Brain microvascular endothelial cell (primary cell): ENCODE data around the gene NWD2.

Source experiments
- DNase-seq: peaks from one replicate; pipeline ENCODE4 v3.0.0-alpha.2; 2020
- H3K27ac ChIP-seq: fragments of 250-450 bp; sonication (Bioruptor Pico); 2 replicates; pipeline ENCODE4 v1.5.1; 2020; ENCODE audit warnings: mild to moderate bottlenecking, moderate library complexity
- H3K27me3 ChIP-seq: fragments of 250-450 bp; sonication (Bioruptor Pico); replicated peaks from 2 replicates; pipeline ENCODE4 v1.5.1; 2020; ENCODE audit warnings: mild to moderate bottlenecking
- H3K36me3 ChIP-seq: fragments of 250-450 bp; sonication (Bioruptor Pico); replicated peaks from 2 replicates; pipeline ENCODE4 v1.5.1; 2020; ENCODE audit warnings: mild to moderate bottlenecking
- H3K4me3 ChIP-seq: 2 replicates; pipeline ENCODE4 v1.5.1; 2011; ENCODE audit warnings: low read depth, mild to moderate bottlenecking, control low read depth, low read length, moderate library complexity
- in situ Hi-C: cut with HindIII; loops from 2 replicates; pipeline ENCODE4 v1.10.0; 2017; ENCODE audit warnings: low sequenced_read_pairs, low pct_ligation_motif_present
- TF ChIP-seq, protein P1 (sequence below): IDR thresholded peaks from 2 replicates; pipeline ENCODE4 v1.5.1; 2011; ENCODE audit warnings: low read depth, mild to moderate bottlenecking, moderate library complexity, low read length, control low read depth, inconsistent platforms; ENCODE audit errors: missing control alignments

NWD2 gene

DNA sequence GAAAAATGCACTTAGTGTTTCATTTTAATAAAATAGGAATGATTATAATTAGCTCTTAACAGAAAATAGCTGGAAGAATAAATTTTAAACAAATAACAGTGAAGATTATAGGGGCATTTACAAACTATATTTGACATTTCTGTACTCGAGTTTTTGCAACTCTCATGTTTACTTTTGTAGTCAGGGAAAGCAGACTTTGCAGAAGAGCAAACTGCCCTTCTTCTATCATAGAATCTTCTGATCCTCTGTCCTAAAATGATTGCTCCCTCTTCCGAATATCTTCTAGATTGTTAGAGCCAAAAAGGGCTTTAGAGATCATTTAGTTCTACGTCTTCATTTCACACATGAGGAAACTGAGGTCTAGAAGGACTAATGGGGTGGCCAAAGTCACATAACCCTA lies 222.7 kb downstream of the NWD2 start:
- H3K27me3 ChIP-seq: no peaks in the 10 kb centered on the region
- no peak overlapping the region for H3K4me3 ChIP-seq
- TF ChIP-seq, protein P1, sequence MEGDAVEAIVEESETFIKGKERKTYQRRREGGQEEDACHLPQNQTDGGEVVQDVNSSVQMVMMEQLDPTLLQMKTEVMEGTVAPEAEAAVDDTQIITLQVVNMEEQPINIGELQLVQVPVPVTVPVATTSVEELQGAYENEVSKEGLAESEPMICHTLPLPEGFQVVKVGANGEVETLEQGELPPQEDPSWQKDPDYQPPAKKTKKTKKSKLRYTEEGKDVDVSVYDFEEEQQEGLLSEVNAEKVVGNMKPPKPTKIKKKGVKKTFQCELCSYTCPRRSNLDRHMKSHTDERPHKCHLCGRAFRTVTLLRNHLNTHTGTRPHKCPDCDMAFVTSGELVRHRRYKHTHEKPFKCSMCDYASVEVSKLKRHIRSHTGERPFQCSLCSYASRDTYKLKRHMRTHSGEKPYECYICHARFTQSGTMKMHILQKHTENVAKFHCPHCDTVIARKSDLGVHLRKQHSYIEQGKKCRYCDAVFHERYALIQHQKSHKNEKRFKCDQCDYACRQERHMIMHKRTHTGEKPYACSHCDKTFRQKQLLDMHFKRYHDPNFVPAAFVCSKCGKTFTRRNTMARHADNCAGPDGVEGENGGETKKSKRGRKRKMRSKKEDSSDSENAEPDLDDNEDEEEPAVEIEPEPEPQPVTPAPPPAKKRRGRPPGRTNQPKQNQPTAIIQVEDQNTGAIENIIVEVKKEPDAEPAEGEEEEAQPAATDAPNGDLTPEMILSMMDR: no peak
- no peak overlapping the region for H3K27ac ChIP-seq
- no peaks in the 10 kb centered on the region for H3K36me3 ChIP-seq
- in situ Hi-C loops: no loop called here
- DNase-seq: no peak

DNA sequence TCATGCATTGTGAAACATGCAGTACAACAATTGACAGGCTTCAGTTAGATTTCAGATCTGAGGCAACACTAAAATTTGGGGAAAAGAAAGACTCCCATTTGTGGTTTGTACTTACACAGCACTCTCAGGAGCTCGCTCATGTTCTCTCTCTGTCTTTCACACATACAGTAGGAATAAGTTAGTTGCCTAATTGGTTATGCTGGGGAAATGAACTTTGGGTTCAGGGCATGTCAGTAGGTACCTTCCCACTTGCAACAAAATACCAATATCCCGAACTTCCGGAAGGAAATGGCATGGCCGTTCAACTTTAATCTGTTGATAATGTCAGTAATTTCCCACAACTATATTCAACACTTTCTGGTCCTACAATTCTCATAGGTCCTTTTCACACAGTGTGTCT lies 223.3 kb downstream of the NWD2 start:
- DNase-seq: no peak
- Histone ChIP-seq H3K4me3 (no peak overlapping the region), H3K27me3 (no peaks in the 10 kb centered on the region), H3K36me3 (no peaks in the 10 kb centered on the region), H3K27ac (no peak overlapping the region)
- TF ChIP-seq, protein P1: no peak
- in situ Hi-C loops: no loop called here

DNA sequence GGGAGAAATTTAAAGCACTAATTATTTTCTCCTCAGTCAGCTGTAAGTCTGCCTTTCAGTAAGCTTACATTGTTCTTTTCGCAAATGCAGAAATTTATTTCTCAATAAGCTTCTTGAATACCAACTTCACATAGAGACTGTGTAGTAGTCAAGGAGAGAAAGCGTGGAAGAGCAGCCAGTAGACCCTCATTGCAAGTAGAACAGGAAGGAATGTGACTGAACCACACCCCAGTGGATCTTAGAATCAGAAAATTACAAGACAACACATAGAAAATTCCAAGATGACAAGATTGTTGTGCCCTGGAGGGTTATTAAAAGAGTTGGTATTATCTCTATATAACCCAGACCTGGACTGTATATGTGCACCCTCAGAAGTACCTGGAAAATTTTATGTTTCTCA lies 224.7 kb downstream of the NWD2 start:
- in situ Hi-C loops: no loop called here
- Histone ChIP-seq H3K27me3 (no peaks in the 10 kb centered on the region), H3K27ac (no peak overlapping the region), H3K36me3 (no peaks in the 10 kb centered on the region), H3K4me3 (no peak overlapping the region)
- TF ChIP-seq, protein P1: no peak
- no peak for DNase-seq

DNA sequence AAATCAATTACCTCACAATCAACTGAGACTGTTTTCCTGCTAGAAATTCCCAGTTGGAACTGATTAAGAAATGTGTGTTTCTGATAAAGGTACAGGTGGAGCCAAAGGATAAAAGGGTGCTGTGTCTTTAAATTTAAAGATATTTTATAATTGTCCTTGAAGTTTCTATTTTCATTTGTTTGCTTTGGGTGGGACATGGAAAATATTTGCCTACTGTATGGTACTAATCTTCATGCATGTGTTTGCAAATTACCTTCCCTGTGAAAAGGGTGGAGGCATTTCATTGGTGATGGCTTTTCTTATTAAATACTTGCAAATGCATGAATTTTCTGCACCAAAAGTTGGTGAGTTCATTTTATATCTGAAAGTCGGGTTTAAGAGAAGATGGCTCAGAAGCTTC lies 225.7 kb downstream of the NWD2 start:
- in situ Hi-C loops: no loop called here
- TF ChIP-seq, protein P1: no peak
- Histone ChIP-seq H3K36me3 (no peaks in the 10 kb centered on the region), H3K27me3 (no peaks in the 10 kb centered on the region), H3K4me3 (no peak overlapping the region), H3K27ac (no peak overlapping the region)
- DNase-seq: no peak

DNA sequence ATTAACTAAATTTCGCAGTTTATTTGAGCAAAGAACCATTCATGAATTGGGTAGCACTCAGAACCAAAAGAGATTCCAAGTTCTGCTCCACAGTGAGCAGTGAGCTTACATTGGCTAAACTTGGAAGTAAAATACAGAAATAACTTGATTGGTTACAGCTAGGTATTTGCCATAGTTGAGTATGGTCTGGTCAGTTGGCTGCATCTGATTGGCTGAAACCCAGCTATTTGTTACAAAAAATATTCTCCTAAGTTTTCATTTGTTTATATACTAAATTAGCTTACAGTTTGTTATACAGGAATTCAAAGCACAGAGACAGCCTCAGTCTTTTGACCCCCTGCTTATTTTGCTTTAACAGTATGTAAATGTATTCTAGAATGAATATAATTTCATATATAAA lies 226.6 kb downstream of the NWD2 start:
- H3K27me3 ChIP-seq: no peaks in the 10 kb centered on the region
- in situ Hi-C loops: no loop called here

DNA sequence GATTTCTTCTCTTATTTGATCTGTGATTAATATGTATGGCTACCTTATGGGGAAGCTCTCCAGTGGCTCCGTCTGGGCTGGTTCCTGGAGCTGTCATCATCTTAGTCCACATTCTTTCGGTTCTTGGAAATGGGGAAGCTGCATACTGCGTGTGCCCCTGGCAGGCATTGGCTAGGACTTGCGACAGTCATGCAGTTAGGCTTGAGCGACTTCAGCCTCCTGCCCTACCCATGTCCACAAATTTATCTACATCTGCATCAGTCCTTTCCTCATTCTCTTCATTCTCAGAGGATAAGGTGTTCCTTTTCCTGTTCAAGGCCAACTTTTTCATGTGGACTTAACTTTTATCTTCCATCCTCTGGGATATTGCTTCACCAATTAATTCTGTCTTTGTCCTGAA lies 227.4 kb downstream of the NWD2 start:
- TF ChIP-seq, protein P1: no peak
- H3K4me3 ChIP-seq: no peak overlapping the region
- in situ Hi-C loops: no loop called here
- DNase-seq: no peak
- no peaks in the 10 kb centered on the region for H3K27me3 ChIP-seq
- H3K36me3 ChIP-seq: no peaks in the 10 kb centered on the region
- H3K27ac ChIP-seq: no peak overlapping the region

More for the DNA sequence above, 226.6 kb downstream of the NWD2 start:
- H3K27ac ChIP-seq: no peak overlapping the region
- DNase-seq: no peak
- no peaks in the 10 kb centered on the region for H3K36me3 ChIP-seq
- TF ChIP-seq, protein P1: no peak
- H3K4me3 ChIP-seq: no peak overlapping the region
